ENCODE data around the gene CD209.

The CD209 gene

GRCh38 chr19:7694499-7694898 lies 52.8 kb downstream of the CD209 start (continued):
- TF ChIP-seq ZNF658 (tag by site-specific recombination; IDR thresholded peaks at IDR 0.05) = no peak

- Histone ChIP-seq H3K36me3 (ENCODE audit: control insufficient read depth in 2 of 2, insufficient read depth in 1 of 2, low read length in 2 of 2) (no peaks in the 10 kb centered on the region), H3K4me1 (ENCODE audit: control insufficient read depth, insufficient read depth, low read length) (no peaks in the 10 kb centered on the region), H3K9me3 (ENCODE audit: control insufficient read depth, insufficient read depth, low read depth, low read length) (no peaks in the 10 kb centered on the region), H3K27ac (ENCODE audit: extremely low read depth, low read depth, low read length) (no peak overlapping the region), H3K4me3 (ENCODE audit: low read depth, low read length) (no peak overlapping the region)
- POLR2A ChIA-PET = no interaction called here
- CTCF ChIA-PET = no interaction called here
- TF ChIP-seq ZNF529 (tag by site-specific recombination; IDR thresholded peaks at IDR 0.05; ENCODE audit: insufficient replicate concordance) (no peak), ZNF473 (tag by site-specific recombination; IDR thresholded peaks at IDR 0.05) (0 out of 2 replicates have a peak, but pooled peaks have one; percentile 27)
Measured at GRCh38 chr19:7692417-7693088, 54.8 kb downstream of the CD209 start.

GRCh38 chr19:7691497-7691896 lies 55.8 kb downstream of the CD209 start:
- POLR2A ChIA-PET = no interaction called here
- CTCF ChIA-PET = interaction anchor here (1.3 kb wide), 1 partner anchor 11 kb away, joined by 3 read pairs; the partner anchor contains the start of gene TRAPPC5
- TF ChIP-seq ZNF350 (tag by site-specific recombination; IDR thresholded peaks at IDR 0.05) (no peak), ATF2 (tag by site-specific recombination; IDR thresholded peaks at IDR 0.05; ENCODE audit: low read depth) (peak; percentile 89), ZNF658 (tag by site-specific recombination; IDR thresholded peaks at IDR 0.05) (0 out of 2 replicates have a peak, but pooled peaks have one; percentile 6), ZNF248 (tag by site-specific recombination; IDR thresholded peaks at IDR 0.05) (0 out of 2 replicates have a peak, but pooled peaks have one; percentile 26), ZNF169 (tag by site-specific recombination; IDR thresholded peaks at IDR 0.05) (0 out of 2 replicates have a peak, but pooled peaks have one; percentile 54)
- no peaks in the 10 kb centered on the region for H3K36me3 ChIP-seq (ENCODE audit: control insufficient read depth in 2 of 2, insufficient read depth in 1 of 2, low read length in 2 of 2)
- no peak overlapping the region for H3K27ac ChIP-seq (ENCODE audit: extremely low read depth, low read depth, low read length)
- H3K9me3 ChIP-seq (ENCODE audit: control insufficient read depth, insufficient read depth, low read depth, low read length) = no peaks in the 10 kb centered on the region
- H3K4me3 ChIP-seq (ENCODE audit: low read depth, low read length) = no peak overlapping the region
- no peaks in the 10 kb centered on the region for H3K4me1 ChIP-seq (ENCODE audit: control insufficient read depth, insufficient read depth, low read length)

- Histone ChIP-seq H3K36me3 (ENCODE audit: control insufficient read depth in 2 of 2, insufficient read depth in 1 of 2, low read length in 2 of 2) (no peaks in the 10 kb centered on the region), H3K4me3 (ENCODE audit: low read depth, low read length) (no peak overlapping the region), H3K4me1 (ENCODE audit: control insufficient read depth, insufficient read depth, low read length) (no peaks in the 10 kb centered on the region), H3K9me3 (ENCODE audit: control insufficient read depth, insufficient read depth, low read depth, low read length) (no peaks in the 10 kb centered on the region), H3K27ac (ENCODE audit: extremely low read depth, low read depth, low read length) (no peak overlapping the region)
- ChIA-PET CTCF (interaction anchor here (1.3 kb wide), 1 partner anchor 10 kb away, joined by 3 read pairs; the partner anchor contains the start of gene TRAPPC5), POLR2A (no interaction called here)
- TF ChIP-seq IKZF3 (tag by site-specific recombination; IDR thresholded peaks at IDR 0.05) (no peak), ZNF140 (tag by site-specific recombination; IDR thresholded peaks at IDR 0.05) (no peak)
Measured at GRCh38 chr19:7690779-7691258, 56.5 kb downstream of the CD209 start.

All from HEK293 (cell line).